Thyroid gland (tissue), 4 donors: ENCODE measurements around the gene PFKFB2. TPM values are rescaled to one million over a fixed set of nuclear protein-coding genes. Genes with fewer than 3 reads are reported as not detected.

Source experiments
- DNase-seq, 2 donors: peaks; one replicate each; pipeline ENCODE4 v3.0.0-alpha.2; 2019
- H3K27ac ChIP-seq, 3 donors: fragments of 200-600 bp; sonication (generic); 1 replicate in 2 of 3; 2 replicates in 1 of 3; pipeline ENCODE4 v1.5.1; 2016 to 2019; ENCODE audit warnings: mild to moderate bottlenecking in 1 of 3, moderate library complexity in 1 of 3
- H3K27me3 ChIP-seq: fragments of 200-600 bp; sonication (generic); one replicate; pipeline ENCODE4 v1.5.1; 2019
- H3K36me3 ChIP-seq, 2 donors: fragments of 200-600 bp; sonication (generic); one replicate each; pipeline ENCODE4 v1.5.1; 2016 to 2019
- H3K4me1 ChIP-seq, 2 donors: fragments of 200-600 bp; sonication (generic); one replicate each; pipeline ENCODE4 v1.5.1; 2017 to 2019
- H3K4me3 ChIP-seq, 3 donors: fragments of 200-600 bp; sonication (generic); replicated peaks in 1 of 3; 1 replicate in 2 of 3; 2 replicates in 1 of 3; pipeline ENCODE4 v1.5.1; 2016; ENCODE audit warnings: mild to moderate bottlenecking in 1 of 3
- H3K9me3 ChIP-seq: fragments of 200-600 bp; sonication (generic); one replicate; pipeline ENCODE4 v1.5.1; 2017
- POLR2A ChIP-seq, 2 donors: fragments of 450-650 bp; IDR thresholded peaks; one replicate each; pipeline ENCODE4 v1.6.1; 2017; ENCODE audit warnings: antibody characterized with exemption in 2 of 2, mild to moderate bottlenecking in 2 of 2, moderate library complexity in 1 of 2
- WGBS, 2 donors: methylation state at CpG; one replicate each; pipeline ENCODE4 v1.1.5; 2017; 5-methylcytosine and 5-hydroxymethylcytosine counted together
- intact Hi-C: fragments of 100-400 bp; cut with DNase I; formaldehyde crosslinking; loops from one replicate; pipeline ENCODE4 v1.15.1; 2023
- total RNA-seq, 4 donors: library from RNA; depleted of rRNA; stranded (reverse); fragments of >200 nt; gene quantifications; one replicate each; pipeline ENCODE4 v1.2.3, GENCODE V29; 2016
- TF ChIP-seq, protein P1 (sequence below), 6 experiments: fragments of 200-600 bp in 3 of 6; fragments of 450-650 bp in 3 of 6; sonication (generic) in 3 of 6; IDR thresholded peaks; one replicate each; pipeline ENCODE4 v1.5.1; 2016 to 2019; ENCODE audit warnings: antibody characterized with exemption in 6 of 6, mild to moderate bottlenecking in 2 of 6, inconsistent platforms in 1 of 6, moderate library complexity in 1 of 6

The PFKFB2 gene
- total RNA-seq, 4 donors from 2014 or later: 87.7 to 191 (median 110) TPM

DNA sequence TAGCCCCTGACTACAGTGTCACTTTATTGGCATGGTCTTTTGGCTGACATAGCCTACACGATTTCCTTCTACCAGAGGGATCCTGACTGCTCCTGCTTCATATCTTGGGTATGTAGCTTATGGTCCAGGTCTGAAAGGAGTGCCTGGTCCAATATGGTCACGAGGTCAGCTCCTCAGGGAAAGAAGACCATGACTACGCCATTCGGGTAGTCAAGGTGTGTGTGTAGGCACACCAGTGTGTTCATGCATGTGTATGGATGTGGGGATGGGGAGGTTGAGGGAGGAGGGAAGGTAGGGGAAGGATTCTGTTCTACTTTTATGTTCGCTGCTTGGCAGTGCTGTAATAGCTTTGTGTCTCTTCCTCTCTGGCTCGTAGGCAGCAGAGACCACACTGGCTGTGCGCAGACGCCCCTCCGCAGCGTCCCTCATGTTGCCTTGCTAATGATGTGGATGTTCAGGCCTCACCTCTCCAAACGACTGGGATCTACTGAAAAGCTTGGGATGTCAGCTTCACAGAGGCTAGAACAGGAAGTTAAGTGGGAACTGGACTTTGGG, 25.6 kb downstream of the PFKFB2 start:
- 86 to 89% methylated on average over 9 to 11 of the region's 11 CpGs for WGBS, 2 donors

GRCh38 chr1:207079706-207080241, 26.7 kb downstream of the PFKFB2 start:
- H3K27ac ChIP-seq: no peak overlapping the region
- H3K4me3 ChIP-seq: no peak overlapping the region
- H3K4me1 ChIP-seq: peaks cover under 1 to 5% of the 10 kb centered on the region in 2 donors
- 76 to 78% methylated on average over 6 of the region's 6 CpGs for WGBS, 2 donors
- intact Hi-C loops: loop anchor here (5.0 to 10.0 kb wide), 2 partner anchors 75 to 328 kb away; no protein-coding TSS in a partner anchor
- TF ChIP-seq POLR2A (IDR thresholded peaks at IDR 0.05): no peak
- TF ChIP-seq, protein P1, sequence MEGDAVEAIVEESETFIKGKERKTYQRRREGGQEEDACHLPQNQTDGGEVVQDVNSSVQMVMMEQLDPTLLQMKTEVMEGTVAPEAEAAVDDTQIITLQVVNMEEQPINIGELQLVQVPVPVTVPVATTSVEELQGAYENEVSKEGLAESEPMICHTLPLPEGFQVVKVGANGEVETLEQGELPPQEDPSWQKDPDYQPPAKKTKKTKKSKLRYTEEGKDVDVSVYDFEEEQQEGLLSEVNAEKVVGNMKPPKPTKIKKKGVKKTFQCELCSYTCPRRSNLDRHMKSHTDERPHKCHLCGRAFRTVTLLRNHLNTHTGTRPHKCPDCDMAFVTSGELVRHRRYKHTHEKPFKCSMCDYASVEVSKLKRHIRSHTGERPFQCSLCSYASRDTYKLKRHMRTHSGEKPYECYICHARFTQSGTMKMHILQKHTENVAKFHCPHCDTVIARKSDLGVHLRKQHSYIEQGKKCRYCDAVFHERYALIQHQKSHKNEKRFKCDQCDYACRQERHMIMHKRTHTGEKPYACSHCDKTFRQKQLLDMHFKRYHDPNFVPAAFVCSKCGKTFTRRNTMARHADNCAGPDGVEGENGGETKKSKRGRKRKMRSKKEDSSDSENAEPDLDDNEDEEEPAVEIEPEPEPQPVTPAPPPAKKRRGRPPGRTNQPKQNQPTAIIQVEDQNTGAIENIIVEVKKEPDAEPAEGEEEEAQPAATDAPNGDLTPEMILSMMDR (IDR thresholded peaks at IDR 0.05): no peak
- H3K9me3 ChIP-seq: no peaks in the 10 kb centered on the region
- H3K27me3 ChIP-seq: no peaks in the 10 kb centered on the region
- H3K36me3 ChIP-seq: peaks cover 0 to 15% of the 10 kb centered on the region in 2 donors
- peak; percentile 32 to 39 for DNase-seq

More for the DNA sequence above, 25.6 kb downstream of the PFKFB2 start:
- no peaks in the 10 kb centered on the region for H3K27me3 ChIP-seq
- peaks cover 7 to 11% of the 10 kb centered on the region in 2 donors for H3K4me1 ChIP-seq
- no peak overlapping the region for H3K4me3 ChIP-seq
- peaks cover 0 to 15% of the 10 kb centered on the region in 2 donors for H3K36me3 ChIP-seq
- intact Hi-C loops: loop anchor here (10.0 kb wide), 1 partner anchor 74 kb away; no protein-coding TSS in a partner anchor
- no peaks in the 10 kb centered on the region for H3K9me3 ChIP-seq
- DNase-seq: no peak
- H3K27ac ChIP-seq: no peak overlapping the region
- no peak for TF ChIP-seq POLR2A (IDR thresholded peaks at IDR 0.05)
- TF ChIP-seq, protein P1 (IDR thresholded peaks at IDR 0.05): no peak

- DNase-seq: no peak
- no peaks in the 10 kb centered on the region for H3K9me3 ChIP-seq
- H3K27ac ChIP-seq: no peak overlapping the region
- WGBS, 2 donors: 68 to 77% methylated on average over 2 of the region's 2 CpGs
- H3K4me1 ChIP-seq: peaks cover 0 to 4% of the 10 kb centered on the region in 2 donors
- no peak for TF ChIP-seq POLR2A (IDR thresholded peaks at IDR 0.05)
- TF ChIP-seq, protein P1 (IDR thresholded peaks at IDR 0.05): no peak
- no peaks in the 10 kb centered on the region for H3K27me3 ChIP-seq
- H3K4me3 ChIP-seq: no peak overlapping the region
- intact Hi-C loops: loop anchor here (5.0 kb wide), 1 partner anchor 326 kb away; no protein-coding TSS in a partner anchor
- H3K36me3 ChIP-seq: peaks cover 0 to 6% of the 10 kb centered on the region in 2 donors
Measured at GRCh38 chr1:207081088-207081487, 28.0 kb downstream of the PFKFB2 start.

DNA sequence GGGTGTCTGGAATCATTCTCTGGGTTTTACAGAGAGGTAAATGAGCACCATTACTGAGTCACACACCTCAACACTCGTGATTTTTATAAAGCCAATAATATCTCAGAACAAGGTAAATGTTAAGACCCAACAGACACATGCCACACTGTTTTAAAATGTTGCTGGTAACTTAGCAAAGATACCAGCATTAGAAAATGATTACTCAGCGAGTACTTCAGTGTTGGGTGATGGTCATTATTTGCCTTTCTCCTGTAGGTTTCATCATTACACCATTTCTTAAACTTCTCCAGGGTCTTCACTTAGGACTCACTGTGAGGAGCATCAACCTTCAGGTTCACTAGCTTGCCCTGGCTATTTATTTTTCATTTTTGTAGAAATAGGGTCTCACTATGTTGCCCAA, 28.7 kb downstream of the PFKFB2 start:
- H3K4me3 ChIP-seq: no peak overlapping the region
- no peak for DNase-seq
- 93 to 96% methylated on average over 2 of the region's 2 CpGs for WGBS, 2 donors
- H3K27ac ChIP-seq: no peak overlapping the region
- peaks cover 0 to 4% of the 10 kb centered on the region in 2 donors for H3K4me1 ChIP-seq
- TF ChIP-seq, protein P1 (IDR thresholded peaks at IDR 0.05): no peak
- TF ChIP-seq POLR2A (IDR thresholded peaks at IDR 0.05): no peak
- H3K9me3 ChIP-seq: no peaks in the 10 kb centered on the region
- intact Hi-C loops: loop anchor here (5.0 kb wide), 1 partner anchor 325 kb away; no protein-coding TSS in a partner anchor
- no peaks in the 10 kb centered on the region for H3K27me3 ChIP-seq
- H3K36me3 ChIP-seq: peaks cover 0 to 6% of the 10 kb centered on the region in 2 donors

GRCh38 chr1:207084232-207084631, 31.2 kb downstream of the PFKFB2 start:
- Histone ChIP-seq H3K27ac (no peak overlapping the region), H3K27me3 (no peaks in the 10 kb centered on the region), H3K4me1 (no peaks in the 10 kb centered on the region), H3K9me3 (no peaks in the 10 kb centered on the region), H3K36me3 (peaks cover 0 to 6% of the 10 kb centered on the region in 2 donors), H3K4me3 (no peak overlapping the region)
- no peak for DNase-seq
- TF ChIP-seq, protein P1 (IDR thresholded peaks at IDR 0.05): no peak
- TF ChIP-seq POLR2A (IDR thresholded peaks at IDR 0.05): no peak
- 68 to 75% methylated on average over 2 of the region's 2 CpGs for WGBS, 2 donors
- intact Hi-C loops: loop anchor here (5.0 kb wide), 1 partner anchor 323 kb away; no protein-coding TSS in a partner anchor
